ENCODE results near the gene TBC1D22A. TPM values are rescaled to one million over a fixed set of nuclear protein-coding genes. Genes with fewer than 3 reads are reported as not detected.

TBC1D22A gene
- total and polyA plus RNA-seq, 10 of the 15 experiments (the other 5 are each of a cell fraction or from before 2014, with no cell fraction given): 0.63 to 44.7 (median 27.4) TPM

DNA sequence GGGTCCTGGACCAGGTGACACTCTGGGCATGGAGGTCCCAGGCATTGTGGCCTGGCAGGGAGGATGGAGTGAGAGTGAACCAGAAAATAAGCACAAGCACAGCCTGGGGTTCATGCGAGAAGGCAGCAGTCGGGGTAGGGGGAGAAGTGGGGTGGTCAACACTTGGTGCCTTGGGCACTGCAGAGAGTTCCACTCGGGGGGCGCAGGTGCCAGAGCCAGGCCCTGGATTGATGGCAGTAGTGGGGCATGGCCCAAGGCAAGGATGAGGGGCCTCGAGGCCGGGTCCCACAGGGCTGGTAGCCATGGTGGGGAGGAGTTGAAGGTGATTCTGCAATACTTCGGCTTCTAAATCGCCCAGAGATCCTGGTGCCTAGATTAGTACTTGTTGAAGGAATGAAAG, 372.9 kb downstream of the TBC1D22A start:
- Histone ChIP-seq H3K27ac (ENCODE audit: control insufficient read depth, insufficient read depth) (no peak overlapping the region), H4K20me1 (ENCODE audit: control insufficient read depth, insufficient read depth) (peaks cover 3% of the 10 kb centered on the region; the same call in 1 of the 2 replicates), H3K79me2 (ENCODE audit: control insufficient read depth, insufficient read depth, low read length) (no peaks in the 10 kb centered on the region), H3K36me3 (ENCODE audit: control insufficient read depth in 2 of 2, insufficient read depth in 2 of 2, low read length in 1 of 2) (peaks cover 0 to 1% of the 10 kb centered on the region in 2 experiments; a peak in 2 of 4 replicates), H3K9ac (ENCODE audit: control insufficient read depth, insufficient read depth, low read length) (no peak overlapping the region), H2AFZ (ENCODE audit: control insufficient read depth, low read depth, low read length) (no peak overlapping the region), H3K4me1 (ENCODE audit: control insufficient read depth, insufficient read depth, low read length) (no peaks in the 10 kb centered on the region), H3K4me2 (ENCODE audit: control insufficient read depth, insufficient read depth) (no peak overlapping the region), H3K27me3 (replicated peaks in 1 of 2; ENCODE audit: control insufficient read depth in 2 of 2, insufficient read depth in 2 of 2, low read length in 1 of 2) (no peaks in the 10 kb centered on the region), H3K4me3 (no peak overlapping the region), H3K9me3 (replicated peaks; ENCODE audit: control insufficient read depth, insufficient read depth, low read length) (no peaks in the 10 kb centered on the region)
- in situ Hi-C loops (cut with MboI): no loop called here
- FAIRE-seq: no peak
- POLR2A ChIA-PET: no interaction called here
- ATAC-seq: no peak
- CTCF ChIA-PET: no interaction called here
- no peak for DNase-seq (ENCODE audit: low read depth, low spot score)
- BruUV-seq (replicated peaks): no TSS peak
- SMC1A ChIA-PET (ENCODE audit: uncharacterized antibody, unreplicated experiment): no interaction called here
- 78% methylated on average over 8 of the region's 8 CpGs for WGBS (ENCODE audit: insufficient coverage, insufficient replicate concordance, low lambda C conversion rate, missing lambda C conversion rate)
- RAD21 ChIA-PET (ENCODE audit: unreplicated experiment): no interaction called here
- intact Hi-C loops (cut with micrococcal nuclease; ENCODE audit: unreplicated experiment): no loop called here
- TF ChIP-seq CHD1 (IDR thresholded peaks at IDR 0.05; ENCODE audit: low read depth, low read length): no peak

DNA sequence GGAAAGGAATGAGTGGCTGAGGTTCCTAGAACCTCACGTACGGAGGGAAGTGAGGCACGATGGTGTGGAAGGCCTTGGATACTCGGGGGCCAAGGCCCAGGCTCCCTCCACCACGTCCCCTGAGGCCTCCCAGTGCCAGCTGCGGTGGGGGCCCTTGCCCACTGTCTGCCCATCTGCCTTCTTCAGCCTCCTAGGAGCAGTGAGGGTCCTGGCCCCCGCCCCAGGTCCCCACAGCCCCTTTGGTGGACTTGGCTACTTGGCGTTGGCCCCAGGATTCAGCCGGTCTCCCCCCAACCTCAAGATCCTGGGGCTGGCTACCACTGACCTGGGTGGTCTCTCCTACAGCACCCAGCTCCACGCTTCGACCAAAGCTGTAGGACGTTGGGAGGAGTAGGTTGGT, 373.6 kb downstream of the TBC1D22A start:
- no peaks in the 10 kb centered on the region for H3K27me3 ChIP-seq (replicated peaks in 1 of 2; ENCODE audit: control insufficient read depth in 2 of 2, insufficient read depth in 2 of 2, low read length in 1 of 2)
- SMC1A ChIA-PET (ENCODE audit: uncharacterized antibody, unreplicated experiment): no interaction called here
- no peak overlapping the region for H3K4me2 ChIP-seq (ENCODE audit: control insufficient read depth, insufficient read depth)
- H3K27ac ChIP-seq (ENCODE audit: control insufficient read depth, insufficient read depth): no peak overlapping the region
- no peak overlapping the region for H3K9ac ChIP-seq (ENCODE audit: control insufficient read depth, insufficient read depth, low read length)
- H3K36me3 ChIP-seq (ENCODE audit: control insufficient read depth in 2 of 2, insufficient read depth in 2 of 2, low read length in 1 of 2): no peaks in the 10 kb centered on the region; a peak in 1 of 4 replicates
- no peak overlapping the region for H2AFZ ChIP-seq (ENCODE audit: control insufficient read depth, low read depth, low read length)
- FAIRE-seq: no peak
- no peaks in the 10 kb centered on the region for H3K4me1 ChIP-seq (ENCODE audit: control insufficient read depth, insufficient read depth, low read length)
- no peak for TF ChIP-seq BRCA1 (IDR thresholded peaks at IDR 0.05; ENCODE audit: low read depth, low read length)
- peaks cover 3% of the 10 kb centered on the region; the same call in 1 of the 2 replicates for H4K20me1 ChIP-seq (ENCODE audit: control insufficient read depth, insufficient read depth)
- no peak for ATAC-seq
- no peak for DNase-seq (ENCODE audit: low read depth, low spot score)
- CTCF ChIA-PET: no interaction called here
- 84% methylated on average over 7 of the region's 12 CpGs for WGBS (ENCODE audit: insufficient coverage, insufficient replicate concordance, low lambda C conversion rate, missing lambda C conversion rate)
- in situ Hi-C loops (cut with MboI): no loop called here
- intact Hi-C loops (cut with micrococcal nuclease; ENCODE audit: unreplicated experiment): no loop called here
- no peaks in the 10 kb centered on the region for H3K9me3 ChIP-seq (replicated peaks; ENCODE audit: control insufficient read depth, insufficient read depth, low read length)
- POLR2A ChIA-PET: no interaction called here
- BruUV-seq (replicated peaks): no TSS peak
- RAD21 ChIA-PET (ENCODE audit: unreplicated experiment): no interaction called here
- no peak overlapping the region for H3K4me3 ChIP-seq
- no peaks in the 10 kb centered on the region for H3K79me2 ChIP-seq (ENCODE audit: control insufficient read depth, insufficient read depth, low read length)

All from GM12878 (cell line).